ENCODE results near the gene ZCCHC14. TPM values are rescaled to one million over a fixed set of nuclear protein-coding genes. Genes with fewer than 3 reads are reported as not detected.

ZCCHC14 gene
- total and polyA plus RNA-seq, 2 of the 8 experiments (the other 6 are each of a cell fraction or from before 2014, with no cell fraction given) = 8.2 to 28.2 TPM

GRCh38 chr16:87366288-87366687, 126.5 kb downstream of the ZCCHC14 start:
- ChIA-PET POLR2A (ENCODE audit: partially characterized antibody) (no interaction called here), CTCF (ENCODE audit: partially characterized antibody) (interaction anchor here (1.5 kb wide), 1 partner anchor 28 kb away, joined by 3 read pairs; no protein-coding TSS in a partner anchor)
- H3K4me3 ChIP-seq (ENCODE audit: extremely low read depth in 1 of 4, insufficient read depth in 2 of 4, low read depth in 3 of 4, low read length in 4 of 4) = no peak overlapping the region
- no peak overlapping the region for H3K27ac ChIP-seq (ENCODE audit: low read depth, low read length)
- no peaks in the 10 kb centered on the region for H3K23me2 ChIP-seq (ENCODE audit: low read depth, low read length)
- H3K4ac ChIP-seq (replicated peaks; ENCODE audit: insufficient read length, low read depth, low read length) = no peak overlapping the region
- DNase-seq (ENCODE audit: low read depth in 1 of 2, low spot score in 2 of 2) = no peak
- H3K9me3 ChIP-seq (ENCODE audit: insufficient read depth in 2 of 2, low read depth in 1 of 2, low read length in 1 of 2) = no peaks in the 10 kb centered on the region
- H4K8ac ChIP-seq (ENCODE audit: extremely low read depth, insufficient read depth, low read length) = no peak overlapping the region
- H2AK5ac ChIP-seq (ENCODE audit: low read depth, low read length) = no peak overlapping the region
- H3K4me1 ChIP-seq (replicated peaks in 1 of 4; ENCODE audit: control insufficient read depth in 3 of 4, insufficient read depth in 4 of 4, low read length in 3 of 4) = peaks cover 0 to 12% (median 0%) of the 10 kb centered on the region in 4 experiments; a peak in 3 of 7 replicates
- no peaks in the 10 kb centered on the region for H3K27me3 ChIP-seq (replicated peaks in 1 of 4; ENCODE audit: control insufficient read depth in 3 of 4, extremely low read depth in 1 of 4, insufficient read depth in 3 of 4, low read length in 3 of 4)
- no peak for FAIRE-seq
- no peak overlapping the region for H3K18ac ChIP-seq (ENCODE audit: extremely low read depth, low read length)
- H2AFZ ChIP-seq (ENCODE audit: low read length) = no peak overlapping the region
- no peak overlapping the region; the same call in 1 of the 2 replicates for H2BK5ac ChIP-seq (ENCODE audit: low read depth, low read length)
- H2BK15ac ChIP-seq (ENCODE audit: low read length) = no peak overlapping the region
- H3K79me2 ChIP-seq (ENCODE audit: control insufficient read depth in 1 of 2, insufficient read depth in 2 of 2, low read length in 2 of 2) = peaks cover 0 to 24% of the 10 kb centered on the region in 2 experiments; a peak in 1 of 4 replicates
- no peak overlapping the region for H4K91ac ChIP-seq (replicated peaks; ENCODE audit: insufficient read length, low read length)
- H2BK120ac ChIP-seq (replicated peaks; ENCODE audit: low read depth, low read length) = no peak overlapping the region
- no peak overlapping the region for H3K14ac ChIP-seq (ENCODE audit: insufficient read length)
- WGBS, 2 experiments (ENCODE audit: extremely low coverage in 1 of 2, insufficient coverage in 1 of 2, insufficient read length in 1 of 2, insufficient replicate concordance in 2 of 2, low coverage in 1 of 2, low lambda C conversion rate in 2 of 2, missing lambda C conversion rate in 1 of 2) = 85% methylated on average over 4 of the region's 4 CpGs; no CpG with 5 or more reads in 1 of the 2 experiments
- H3K56ac ChIP-seq (replicated peaks; ENCODE audit: insufficient read length, low read depth, low read length) = no peak overlapping the region
- peaks cover 4 to 16% of the 10 kb centered on the region in 2 experiments for H4K20me1 ChIP-seq (replicated peaks in 1 of 2; ENCODE audit: control insufficient read depth in 1 of 2, insufficient read depth in 2 of 2, low read length in 2 of 2)
- no peak overlapping the region for H3K23ac ChIP-seq (ENCODE audit: insufficient read length)
- TF ChIP-seq JUN (IDR thresholded peaks at IDR 0.05; ENCODE audit: low read depth, low read length) (no peak), JUND (IDR thresholded peaks at IDR 0.05; ENCODE audit: low read length) (no peak), NANOG (IDR thresholded peaks at IDR 0.05; ENCODE audit: insufficient read depth, low read depth, low read length, poor library complexity, severe bottlenecking) (no peak), EGR1 (IDR thresholded peaks at IDR 0.05; ENCODE audit: borderline replicate concordance, low read depth, low read length) (no peak), BRCA1 (IDR thresholded peaks at IDR 0.05; ENCODE audit: low read depth, low read length) (no peak), TAF1 (IDR thresholded peaks at IDR 0.05; ENCODE audit: low read depth, low read length) (no peak), KDM1A (IDR thresholded peaks at IDR 0.05; ENCODE audit: borderline replicate concordance, low read length) (no peak), BCL11A (IDR thresholded peaks at IDR 0.05; ENCODE audit: low read depth in 2 of 2, low read length in 2 of 2) (no peak), RNF2 (IDR thresholded peaks at IDR 0.05; ENCODE audit: borderline replicate concordance, low read depth, low read length, missing control alignments, poor library complexity, severe bottlenecking) (no peak), ZNF274 (IDR thresholded peaks at IDR 0.05; ENCODE audit: borderline replicate concordance, extremely low read depth, low read length) (no peak)
- no peak overlapping the region for H2BK12ac ChIP-seq (ENCODE audit: low read depth, low read length)
- no peak overlapping the region for H3K9ac ChIP-seq (replicated peaks in 1 of 4; ENCODE audit: extremely low read depth in 1 of 4, low read depth in 3 of 4, low read length in 3 of 4)
- no peak overlapping the region for H3K4me2 ChIP-seq (ENCODE audit: insufficient read depth in 1 of 2, low read depth in 2 of 2, low read length in 2 of 2)
- H4K5ac ChIP-seq (ENCODE audit: insufficient read length, low read depth, low read length) = no peak overlapping the region
- H3K36me3 ChIP-seq (ENCODE audit: control insufficient read depth in 2 of 4, insufficient read depth in 4 of 4, low read length in 3 of 4) = peaks cover 0 to 2% (median under 1%) of the 10 kb centered on the region in 4 experiments; a peak in 1 of 8 replicates
- H3K79me1 ChIP-seq (ENCODE audit: low read depth, low read length) = peaks cover 8% of the 10 kb centered on the region
- H2BK20ac ChIP-seq (ENCODE audit: low read length) = no peak overlapping the region
